Fibroblast of skin of right quadriceps (primary cell): ENCODE data around the gene RELT.
A peak's percentile ranks its signal among the peaks of the same experiment; 100 is the strongest.

Source experiments
- DNase-seq: peaks from one replicate; pipeline ENCODE4 v3.0.0-alpha.2; 2013

RELT gene, protein sequence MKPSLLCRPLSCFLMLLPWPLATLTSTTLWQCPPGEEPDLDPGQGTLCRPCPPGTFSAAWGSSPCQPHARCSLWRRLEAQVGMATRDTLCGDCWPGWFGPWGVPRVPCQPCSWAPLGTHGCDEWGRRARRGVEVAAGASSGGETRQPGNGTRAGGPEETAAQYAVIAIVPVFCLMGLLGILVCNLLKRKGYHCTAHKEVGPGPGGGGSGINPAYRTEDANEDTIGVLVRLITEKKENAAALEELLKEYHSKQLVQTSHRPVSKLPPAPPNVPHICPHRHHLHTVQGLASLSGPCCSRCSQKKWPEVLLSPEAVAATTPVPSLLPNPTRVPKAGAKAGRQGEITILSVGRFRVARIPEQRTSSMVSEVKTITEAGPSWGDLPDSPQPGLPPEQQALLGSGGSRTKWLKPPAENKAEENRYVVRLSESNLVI

DNA sequence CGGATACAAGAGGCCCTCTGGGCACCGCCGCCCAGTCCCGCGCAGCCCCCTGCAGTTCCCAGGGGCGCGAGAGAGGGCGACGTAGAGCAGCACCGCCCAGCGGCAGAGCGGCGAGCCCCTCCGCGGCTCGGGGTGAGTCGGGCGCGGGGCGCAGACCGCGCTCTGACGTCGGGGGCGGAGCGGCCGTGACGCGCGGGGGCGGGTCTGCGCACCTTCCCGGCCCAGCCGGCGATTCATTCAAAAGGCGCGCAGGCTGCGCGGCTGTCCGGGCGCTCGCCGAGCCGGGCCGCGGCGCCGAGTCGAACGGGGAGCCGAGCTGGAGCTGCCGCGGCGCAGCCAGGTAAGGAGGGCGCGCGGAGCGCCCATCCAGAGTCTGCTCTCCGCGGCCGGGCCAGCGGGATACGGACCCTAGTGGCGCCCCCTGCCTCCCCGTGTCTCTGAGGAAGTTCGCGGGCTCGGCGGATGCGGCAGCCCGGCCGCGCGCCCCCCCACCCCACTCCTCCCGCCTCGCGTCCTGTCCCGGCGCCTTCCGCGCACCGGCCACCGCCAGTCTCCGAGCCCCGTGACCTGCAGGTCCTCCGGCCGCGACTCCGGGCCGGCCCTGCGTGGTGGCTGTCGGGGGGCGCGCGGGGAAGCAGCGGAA is at the start of gene RELT:
RELT (plus strand) TSS at position 240 of the 643 bp plus-strand sequence. CDS start 12,738 bp downstream, outside the sequence.
- DNase-seq = peak; percentile 92

DNA sequence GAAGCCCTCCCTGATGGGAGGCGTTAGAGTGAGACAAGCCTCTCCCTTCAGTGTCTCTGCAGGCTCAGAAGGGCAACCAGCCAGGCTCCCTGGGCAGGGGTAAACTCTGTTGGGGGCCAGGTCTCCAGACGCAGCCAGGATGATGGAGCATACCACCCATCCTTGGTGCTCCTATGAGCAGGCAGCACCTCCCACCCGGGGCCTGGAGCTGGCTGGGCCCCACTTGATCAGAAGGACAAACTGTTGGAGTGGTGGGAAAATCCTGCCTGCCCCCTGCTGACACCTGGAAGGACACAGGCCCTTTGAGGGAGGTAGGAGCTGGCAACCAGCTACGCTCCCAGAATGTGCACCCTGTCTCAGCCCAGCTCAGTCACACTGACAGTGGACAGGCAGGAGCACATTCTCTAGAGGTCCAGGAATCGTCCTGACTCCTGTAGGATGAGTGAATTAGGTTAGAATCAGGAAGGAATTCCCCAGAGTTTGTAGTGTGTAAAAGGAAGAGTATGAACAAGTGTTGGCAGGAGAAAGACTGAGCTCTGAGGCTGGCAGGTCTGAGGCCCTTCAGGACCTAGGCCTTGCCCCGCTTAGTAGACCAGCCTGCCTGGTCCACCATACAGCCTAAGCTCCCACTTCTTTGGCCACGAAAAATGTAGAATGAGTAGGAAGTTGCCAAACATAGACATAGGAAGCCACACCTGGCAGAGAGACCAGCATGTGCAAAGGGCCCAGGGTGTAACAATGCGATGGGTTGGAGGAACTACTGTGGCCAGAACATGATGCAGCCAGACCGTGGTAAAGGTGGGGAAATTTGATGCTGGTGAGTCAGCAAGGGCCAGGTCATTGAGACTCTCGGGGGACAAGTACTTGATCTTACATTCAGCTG is 49.0 kb upstream of the RELT start:
- DNase-seq = peak; percentile 57

DNA sequence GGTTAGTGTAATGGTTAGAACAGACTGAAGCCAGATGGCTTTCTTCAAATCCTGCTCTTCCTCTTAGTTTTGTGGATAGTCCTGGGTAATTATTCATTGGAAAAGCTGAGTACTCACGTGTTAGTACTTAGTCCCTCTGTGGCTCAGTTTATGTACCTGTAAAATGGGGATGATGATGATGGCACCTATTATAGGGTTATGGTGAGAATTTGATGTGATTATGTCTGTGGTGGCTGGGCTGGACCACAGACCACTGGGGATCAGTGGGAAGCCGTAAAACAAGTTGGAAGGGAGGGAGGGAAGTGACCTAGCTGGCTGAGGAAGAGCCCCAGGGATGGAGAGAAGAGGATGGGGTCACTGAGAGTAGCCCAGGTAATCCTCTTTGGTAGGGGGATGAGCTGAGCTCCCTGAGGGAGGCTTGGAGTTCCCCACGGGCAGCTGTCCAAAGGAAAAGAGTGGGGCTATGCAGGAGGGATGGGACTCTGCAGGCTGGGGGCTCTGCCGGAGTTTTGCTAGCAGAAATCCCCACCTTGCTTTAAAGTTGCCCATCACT is 48.3 kb upstream of the RELT start:
- no peak for DNase-seq

DNA sequence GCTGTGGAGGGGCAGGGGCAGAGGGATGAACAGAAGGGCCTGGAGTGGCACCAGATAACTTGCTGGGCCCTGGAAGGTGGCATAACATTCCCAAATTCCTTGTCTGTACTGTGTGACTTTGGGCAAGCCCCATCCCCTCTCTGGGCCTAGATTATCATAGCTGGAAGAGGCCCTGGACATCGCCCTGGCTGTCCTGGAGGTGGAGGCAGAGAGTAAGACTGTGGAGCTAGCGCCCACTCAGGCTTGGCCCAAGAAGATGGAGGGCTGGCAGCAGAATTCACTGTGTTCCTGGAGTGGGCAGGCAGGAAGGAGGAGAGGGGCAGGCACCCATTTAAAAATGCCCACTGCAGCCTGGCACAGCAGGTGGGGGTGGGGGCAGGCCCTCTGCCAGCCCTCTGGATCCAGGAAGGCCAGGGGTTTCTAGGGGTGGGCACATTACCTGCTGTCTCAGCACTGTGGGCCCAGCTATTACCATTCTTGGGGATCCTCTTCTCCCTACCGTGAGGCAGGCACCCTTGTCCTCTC is 45.6 kb upstream of the RELT start:
- no peak for DNase-seq

DNA sequence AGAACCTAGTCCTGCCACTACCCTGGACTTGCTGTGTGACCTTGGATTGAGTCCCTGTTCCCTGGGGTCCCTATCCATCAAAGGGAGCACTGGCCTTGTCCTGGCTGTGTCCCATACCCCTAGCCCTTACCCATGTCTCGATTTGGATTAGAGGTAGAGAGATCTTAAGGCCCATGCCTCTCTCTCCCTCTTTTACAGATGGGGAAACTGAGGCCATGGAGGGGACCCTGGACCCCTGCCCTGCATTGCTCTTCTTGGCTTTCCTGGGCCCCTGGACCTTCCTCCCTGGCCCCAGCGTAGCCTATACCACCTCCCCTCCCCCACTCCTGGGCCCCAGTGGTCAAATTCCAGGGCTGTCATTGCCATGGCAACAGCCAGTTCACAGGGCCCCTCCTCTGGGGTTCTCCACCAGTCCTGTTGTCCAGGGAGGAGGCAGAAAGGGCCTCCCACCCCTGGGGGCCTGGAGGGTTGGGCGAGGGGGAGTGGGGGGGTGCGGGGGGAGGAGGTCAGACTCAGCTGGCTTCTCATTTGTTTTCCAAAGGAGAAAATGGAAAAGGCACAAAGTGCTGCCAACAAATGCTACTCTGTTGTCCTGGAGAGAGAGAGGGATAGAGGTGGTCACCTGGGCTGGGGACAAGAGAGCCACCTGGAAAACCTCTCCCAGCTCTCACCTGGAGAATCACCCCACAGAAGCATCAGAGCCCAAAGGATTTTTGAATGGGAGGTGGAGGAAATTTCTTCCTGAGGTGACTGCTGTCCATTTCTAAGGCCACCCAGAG is 44.9 kb upstream of the RELT start:
- DNase-seq = peak; percentile 35

DNA sequence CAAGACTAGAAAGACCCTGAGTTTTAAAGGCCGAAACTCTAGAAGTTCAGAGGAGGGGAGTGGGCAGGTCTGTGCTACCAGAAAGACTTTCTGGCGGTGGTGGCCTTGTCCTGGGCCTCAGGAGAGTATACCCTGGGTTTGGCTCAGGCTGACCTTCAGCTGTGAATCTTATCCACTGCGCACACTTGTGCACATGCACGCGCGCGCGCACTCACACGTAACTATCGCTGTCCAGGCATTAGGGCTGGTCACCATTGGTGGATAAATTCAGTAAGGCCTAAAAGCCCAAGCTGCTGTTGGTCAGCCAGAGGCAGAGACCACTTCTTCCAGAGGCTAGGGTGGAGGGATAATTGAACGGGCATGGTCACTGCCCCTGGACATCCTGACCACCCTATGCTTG is 43.0 kb upstream of the RELT start:
- no peak for DNase-seq

DNA sequence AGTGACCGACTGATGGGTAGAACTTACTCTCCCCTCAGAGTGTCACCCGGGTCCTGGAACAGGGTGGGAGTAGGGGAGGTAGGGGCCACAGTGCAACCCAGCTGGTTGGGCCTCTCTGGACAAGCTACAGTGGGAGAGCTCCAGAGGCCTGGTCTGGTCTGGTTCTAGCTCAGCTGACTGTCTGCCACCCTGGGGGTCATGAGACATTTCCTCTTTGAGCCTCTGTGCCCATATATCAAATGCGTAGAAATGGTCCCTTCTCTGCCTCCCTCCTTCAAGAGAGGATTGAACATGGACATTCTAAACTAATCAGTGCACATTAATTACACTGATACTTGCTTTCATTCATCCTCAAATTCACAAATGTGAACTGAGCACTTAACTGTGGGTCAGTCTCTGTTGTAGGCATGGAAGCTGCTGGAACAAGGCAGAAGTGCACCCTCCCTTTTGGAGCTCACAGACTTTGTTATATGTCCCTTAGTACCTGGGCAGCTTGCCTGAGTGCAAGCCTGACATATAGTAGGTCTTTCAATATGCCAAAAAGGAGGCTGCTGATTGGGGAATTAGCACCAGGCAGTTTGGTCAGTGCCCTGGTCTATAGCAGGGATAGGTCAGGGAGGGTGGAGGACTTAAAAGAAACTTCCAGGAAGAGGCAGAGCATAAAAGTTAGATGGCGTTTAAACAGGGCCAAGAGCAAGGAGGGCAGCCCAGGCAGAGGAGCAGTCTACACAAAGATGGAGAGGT is 42.4 kb upstream of the RELT start:
- no peak for DNase-seq

DNA sequence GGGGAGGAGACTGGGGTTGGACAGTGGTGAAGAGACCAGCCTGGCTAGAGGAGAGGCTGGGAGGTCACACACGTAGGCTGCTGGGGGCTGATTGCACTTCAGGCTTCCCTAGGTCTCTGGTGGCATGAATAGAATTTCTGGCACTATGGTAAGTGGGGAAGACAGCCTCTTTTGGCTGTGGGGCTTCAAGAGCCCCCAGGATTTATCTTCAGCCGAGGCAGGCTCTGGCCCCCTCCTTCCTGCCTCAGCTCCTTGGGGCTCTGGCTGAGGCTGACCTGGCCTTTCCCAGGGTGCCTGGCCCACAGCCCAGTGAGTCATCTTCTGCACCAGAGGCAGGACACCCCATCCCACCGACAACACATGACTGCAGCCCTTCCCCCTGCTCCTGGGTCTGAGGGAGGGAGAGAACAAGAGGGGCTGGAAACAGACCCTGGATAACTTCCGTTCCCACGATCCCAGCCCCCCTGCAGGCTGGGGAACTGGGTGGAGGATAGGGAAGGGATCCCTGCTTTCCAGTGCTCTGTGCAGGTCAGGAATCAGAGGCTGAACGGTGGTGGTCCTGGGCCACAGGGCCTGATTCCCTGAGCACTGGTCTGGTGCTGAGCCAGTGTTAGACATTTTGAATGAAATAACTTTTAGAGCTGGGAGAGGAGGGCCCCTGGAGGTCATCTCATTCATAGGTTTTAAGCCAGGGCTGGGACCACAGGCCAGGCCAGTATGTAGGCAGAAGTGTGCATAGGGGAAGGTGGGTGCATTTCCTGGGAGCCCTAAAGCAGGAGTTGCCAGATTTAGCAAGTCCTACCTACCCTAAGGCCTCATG is 41.6 kb upstream of the RELT start:
- DNase-seq = peak; percentile 79

DNA sequence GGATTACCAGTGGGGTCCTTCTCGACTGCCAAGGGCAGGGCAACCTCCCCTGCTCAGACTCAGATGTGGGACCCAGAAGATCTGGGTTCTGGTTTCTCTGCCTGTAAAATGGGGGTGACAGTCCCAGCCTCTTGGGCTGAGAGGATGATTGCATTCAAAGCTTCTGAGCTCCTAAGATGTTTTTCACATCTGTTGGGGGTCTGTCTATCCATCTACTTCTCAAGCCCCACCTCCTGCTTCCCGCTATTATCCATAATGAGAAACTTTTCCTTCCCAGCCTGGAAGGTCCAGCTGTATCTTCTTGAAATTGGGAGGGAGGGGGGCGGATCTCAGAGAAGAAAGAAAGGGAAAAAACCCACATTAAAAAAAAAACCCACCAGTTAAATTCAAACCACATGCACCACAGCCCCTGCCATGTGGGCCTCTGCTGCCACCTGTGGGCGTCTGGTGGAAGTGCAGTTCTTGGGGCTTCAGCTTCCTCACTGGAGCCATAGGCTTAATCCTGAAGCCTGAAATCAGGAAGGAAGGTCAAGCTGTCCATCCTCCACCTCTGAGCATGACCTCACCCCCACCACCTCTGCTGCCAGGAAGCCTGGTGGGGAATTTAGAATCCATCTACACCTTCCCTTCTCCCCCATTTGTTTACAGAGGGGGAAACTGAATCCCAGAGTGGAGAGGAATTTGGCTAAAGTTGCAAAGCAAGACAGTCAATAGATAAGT is 40.8 kb upstream of the RELT start:
- DNase-seq = peak; percentile 88

DNA sequence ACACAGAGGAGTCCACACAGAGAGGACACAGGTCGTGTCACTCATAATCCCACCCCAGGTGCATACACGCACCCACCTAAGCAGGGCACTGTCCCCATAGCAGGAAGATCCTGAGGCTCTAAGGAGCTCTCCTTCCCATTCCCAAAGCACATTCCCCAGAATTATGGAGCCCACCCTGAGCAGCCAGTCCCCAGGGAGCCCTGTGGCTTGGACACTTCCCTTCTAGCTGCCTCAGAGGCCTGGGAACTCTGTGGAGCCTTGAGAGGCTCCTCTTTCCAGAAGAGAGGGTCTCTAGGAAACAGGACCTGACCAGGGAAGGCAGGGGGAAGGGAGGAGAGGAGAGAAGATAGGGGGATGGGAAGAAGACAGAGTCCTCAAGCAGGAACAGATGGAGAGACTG is 38.4 kb upstream of the RELT start:
- no peak for DNase-seq

DNA sequence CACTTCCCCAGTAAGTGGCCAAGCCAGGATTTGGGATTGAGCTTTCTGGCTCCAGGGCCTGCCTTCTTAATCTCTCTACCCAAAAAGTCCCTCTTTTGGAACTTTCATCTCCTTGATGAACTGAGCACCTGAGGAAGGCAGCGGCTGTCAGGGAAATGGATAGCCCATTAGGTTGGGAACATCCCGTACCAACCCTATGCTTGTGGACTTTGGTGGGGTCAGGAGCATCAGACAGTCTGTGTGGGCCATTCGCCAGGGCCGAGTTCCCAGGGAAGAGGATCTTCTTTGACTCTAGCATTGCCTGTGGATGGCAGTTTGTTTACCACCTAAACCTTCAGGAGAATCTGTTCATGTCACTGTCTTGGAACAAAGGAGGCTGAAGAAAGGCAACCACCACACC is 37.9 kb upstream of the RELT start:
- no peak for DNase-seq

DNA sequence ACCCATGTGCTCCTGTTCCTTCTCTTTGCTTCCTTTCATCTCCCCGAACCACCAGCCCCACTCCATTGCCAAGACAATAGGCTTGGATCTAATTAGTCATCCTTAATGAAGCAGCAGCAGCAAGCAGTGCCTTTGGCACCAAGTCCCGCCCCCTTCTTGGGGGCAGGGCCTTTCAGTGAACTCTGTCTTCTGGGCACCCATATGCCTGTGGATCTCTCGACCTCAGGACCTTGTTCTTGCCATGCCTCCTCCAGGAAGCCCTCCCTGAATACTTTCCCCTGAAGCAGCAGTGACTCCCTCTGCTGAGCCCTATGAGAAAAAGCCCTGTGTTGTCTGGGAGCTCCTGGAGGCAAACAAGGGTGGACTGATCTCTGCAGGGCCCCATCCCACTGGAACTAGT is 36.0 kb upstream of the RELT start:
- DNase-seq = no peak

DNA sequence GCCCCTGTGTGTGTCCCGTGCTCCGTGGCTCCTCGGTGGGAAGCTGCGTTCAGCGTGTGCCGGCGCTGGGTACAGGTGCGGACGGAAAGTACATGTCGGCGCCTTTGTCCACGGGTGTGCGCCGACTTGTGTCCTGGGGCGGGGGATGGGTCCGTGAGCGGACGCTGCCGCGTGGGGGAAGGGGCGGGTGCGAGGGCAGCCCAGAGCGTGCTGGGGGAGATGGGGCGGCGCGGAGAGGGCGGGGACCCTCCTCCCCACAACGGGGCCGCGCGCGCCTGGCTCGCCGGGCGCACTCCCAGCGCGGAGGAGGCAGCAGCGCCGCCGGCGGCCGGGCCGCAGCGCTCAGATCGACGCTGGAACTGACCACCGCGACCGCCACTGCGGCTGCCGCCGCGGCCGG is 33.6 kb upstream of the RELT start:
- DNase-seq = no peak

DNA sequence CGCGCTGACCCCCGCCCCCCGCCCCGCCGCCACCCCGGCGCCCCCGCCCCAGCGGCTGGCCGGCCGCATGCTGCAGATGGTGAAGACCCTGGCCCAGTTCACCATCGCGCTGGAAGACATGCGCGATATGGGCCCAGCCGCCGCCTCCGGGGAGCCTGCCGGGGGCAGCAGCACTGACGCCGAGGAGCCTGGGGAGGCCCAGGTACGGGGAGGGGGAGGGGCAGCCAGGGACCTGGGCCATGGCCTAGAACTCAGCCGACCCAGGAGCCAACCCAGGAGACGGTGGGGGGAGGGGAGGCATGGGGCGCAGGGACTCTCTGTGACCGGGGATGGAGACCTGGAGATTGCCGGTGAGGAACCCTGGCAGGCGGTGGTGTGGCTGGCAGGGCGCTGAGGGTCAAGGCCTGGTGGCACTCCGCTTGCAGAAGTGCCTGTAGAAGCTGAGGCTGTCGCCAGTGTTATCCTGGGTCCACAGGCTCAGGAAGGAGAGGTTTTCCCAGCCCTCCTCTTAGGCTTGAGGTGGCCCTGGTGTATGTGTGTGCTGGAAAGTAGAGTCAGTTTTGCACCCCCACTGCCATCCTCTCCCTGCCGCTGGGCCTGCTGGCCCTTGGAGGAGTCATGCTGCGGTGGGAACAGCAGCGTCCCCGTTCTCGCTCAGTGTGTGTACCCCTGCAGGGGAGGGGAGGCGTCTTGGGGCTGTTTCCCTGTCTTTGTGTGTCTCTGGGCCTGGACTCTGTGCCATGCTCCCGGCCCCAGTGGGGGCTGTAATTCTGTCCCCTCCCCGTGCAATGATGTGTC is 32.9 kb upstream of the RELT start:
- DNase-seq = no peak

DNA sequence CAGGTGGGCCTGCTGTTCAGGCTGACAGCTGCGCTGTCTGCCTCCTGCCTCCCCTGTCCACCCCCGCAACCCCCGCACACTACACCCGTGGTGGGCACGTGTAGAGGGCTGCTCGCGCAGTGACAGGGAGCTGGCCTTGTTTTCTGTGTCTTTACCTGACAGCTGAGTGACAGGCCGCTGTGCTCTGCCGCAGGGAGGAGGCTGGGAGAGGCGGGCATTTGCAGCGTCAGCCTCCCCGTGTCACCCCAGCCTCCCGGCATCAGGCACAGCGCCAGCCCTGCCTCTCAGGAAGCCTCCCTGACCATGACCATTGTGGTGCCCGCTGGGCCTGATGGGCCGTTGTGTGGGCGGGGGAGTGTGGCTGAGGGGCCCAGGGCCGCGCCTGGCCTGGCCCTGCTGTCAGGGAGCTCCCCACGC is 32.0 kb upstream of the RELT start:
- no peak for DNase-seq

DNA sequence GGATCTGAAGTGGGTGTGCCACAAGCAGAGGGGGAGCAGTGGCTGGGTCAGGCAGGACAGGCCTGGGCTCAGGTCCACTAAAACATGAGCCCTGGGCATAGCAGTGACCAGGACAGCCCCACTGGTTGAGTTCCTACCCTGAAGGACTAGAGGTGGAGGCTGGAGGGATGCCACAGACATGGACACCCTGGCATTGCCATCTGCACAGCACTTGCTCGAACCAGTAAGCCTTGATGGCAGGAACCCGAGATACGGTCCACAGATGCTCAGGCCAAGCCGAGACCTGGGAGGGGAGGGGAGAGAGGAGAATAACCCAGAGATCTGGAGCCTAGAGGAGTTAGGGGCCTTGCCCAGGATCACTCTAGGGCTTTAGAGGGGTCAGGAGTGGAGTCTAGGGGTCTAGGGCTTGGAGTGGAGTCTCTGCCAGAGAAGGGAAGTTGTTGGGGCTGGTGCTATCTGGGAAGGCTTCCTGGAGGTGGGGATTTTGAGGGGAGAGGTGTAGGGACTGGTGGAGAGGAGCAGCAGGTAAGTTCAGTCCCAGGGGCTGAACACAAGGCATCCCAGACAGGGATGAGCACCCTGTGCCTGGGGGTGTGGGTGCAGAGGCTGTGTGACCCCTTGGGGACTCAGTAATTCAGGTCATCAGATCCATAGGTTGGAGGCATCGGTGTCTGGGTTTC is 30.6 kb upstream of the RELT start:
- no peak for DNase-seq

DNA sequence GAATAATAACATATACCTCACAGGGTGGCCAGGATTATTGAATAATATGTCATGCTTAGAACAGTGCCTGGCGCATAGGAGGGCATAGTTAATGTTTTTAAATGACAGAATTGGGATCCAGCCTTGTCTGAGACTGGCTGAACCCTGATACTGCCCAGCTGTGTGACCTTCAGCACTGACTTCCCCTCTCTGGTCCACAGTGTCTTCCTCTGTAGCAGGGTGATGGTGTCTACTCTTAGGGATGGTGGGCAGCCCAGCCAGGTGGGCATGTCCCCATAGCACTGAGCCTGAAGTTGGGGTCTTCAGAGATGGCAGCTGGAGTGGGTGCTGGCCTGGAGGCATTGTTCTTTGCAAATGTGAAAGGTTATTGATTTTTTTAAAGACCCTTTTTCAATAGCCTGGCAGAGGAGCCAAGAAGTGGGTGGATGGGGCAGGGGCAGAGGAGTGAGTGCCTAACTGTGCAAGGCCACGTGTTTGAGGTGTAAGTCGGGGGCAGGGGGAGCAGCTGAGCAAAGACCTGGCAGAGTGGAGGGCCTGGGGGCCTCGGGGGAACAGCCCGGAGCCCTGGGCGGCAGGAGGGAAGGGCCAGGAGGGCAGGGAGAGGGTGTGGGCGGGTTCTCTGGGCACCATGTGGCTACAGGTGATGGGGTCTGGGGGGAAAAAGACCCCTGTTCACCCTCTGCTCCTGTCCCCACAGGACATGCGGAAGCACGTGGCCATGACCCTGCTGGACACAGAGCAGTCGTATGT is 29.8 kb upstream of the RELT start:
- DNase-seq = no peak
